ENCODE data around the gene SFXN5.
A peak's percentile ranks its signal among the peaks of the same experiment; 100 is the strongest.

Gene SFXN5

DNA sequence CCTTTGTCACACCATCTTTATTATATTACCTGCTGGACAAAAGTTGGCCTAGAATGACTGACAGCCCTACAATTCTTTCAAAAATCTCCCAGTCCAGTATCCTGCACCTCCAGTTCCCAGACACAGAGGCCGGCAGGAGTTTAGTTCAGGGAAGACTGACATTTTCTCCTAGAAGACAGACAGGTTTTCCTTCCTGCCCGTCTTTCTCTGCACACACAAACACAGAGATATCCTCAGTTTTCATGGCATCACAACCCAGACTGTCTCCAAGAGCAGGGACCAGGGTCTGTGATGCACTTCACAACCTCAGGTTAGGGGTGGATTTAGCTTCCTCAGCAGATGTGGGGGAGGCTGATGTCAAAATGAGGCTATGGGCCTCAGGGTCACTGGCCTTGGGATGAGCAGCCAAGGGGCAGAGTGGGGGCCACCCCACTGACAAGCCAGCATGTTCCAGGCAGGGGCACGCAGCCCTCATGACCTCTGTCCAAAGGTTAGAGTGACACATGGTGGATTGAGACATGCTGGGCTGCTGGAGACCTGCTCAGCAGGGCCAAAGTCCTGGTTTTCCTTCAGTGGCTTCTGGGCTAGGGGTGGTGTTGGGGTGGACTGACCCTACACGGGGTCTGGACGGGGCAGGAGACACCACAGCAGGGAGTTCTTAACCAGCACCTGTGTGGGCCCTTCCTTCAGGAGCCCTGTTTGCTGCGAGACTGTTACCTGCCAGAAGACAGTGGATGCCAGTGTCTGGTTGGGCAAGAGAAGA, 70.5 kb downstream of the SFXN5 start:
- H3K4me3 ChIP-seq, result no peak overlapping the region
- TF ChIP-seq, protein P1, sequence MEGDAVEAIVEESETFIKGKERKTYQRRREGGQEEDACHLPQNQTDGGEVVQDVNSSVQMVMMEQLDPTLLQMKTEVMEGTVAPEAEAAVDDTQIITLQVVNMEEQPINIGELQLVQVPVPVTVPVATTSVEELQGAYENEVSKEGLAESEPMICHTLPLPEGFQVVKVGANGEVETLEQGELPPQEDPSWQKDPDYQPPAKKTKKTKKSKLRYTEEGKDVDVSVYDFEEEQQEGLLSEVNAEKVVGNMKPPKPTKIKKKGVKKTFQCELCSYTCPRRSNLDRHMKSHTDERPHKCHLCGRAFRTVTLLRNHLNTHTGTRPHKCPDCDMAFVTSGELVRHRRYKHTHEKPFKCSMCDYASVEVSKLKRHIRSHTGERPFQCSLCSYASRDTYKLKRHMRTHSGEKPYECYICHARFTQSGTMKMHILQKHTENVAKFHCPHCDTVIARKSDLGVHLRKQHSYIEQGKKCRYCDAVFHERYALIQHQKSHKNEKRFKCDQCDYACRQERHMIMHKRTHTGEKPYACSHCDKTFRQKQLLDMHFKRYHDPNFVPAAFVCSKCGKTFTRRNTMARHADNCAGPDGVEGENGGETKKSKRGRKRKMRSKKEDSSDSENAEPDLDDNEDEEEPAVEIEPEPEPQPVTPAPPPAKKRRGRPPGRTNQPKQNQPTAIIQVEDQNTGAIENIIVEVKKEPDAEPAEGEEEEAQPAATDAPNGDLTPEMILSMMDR (IDR thresholded peaks at IDR 0.05), result no peak
- peak; percentile 58 for DNase-seq (ENCODE audit: low spot score)
- no peak overlapping the region for H3K27ac ChIP-seq

DNA sequence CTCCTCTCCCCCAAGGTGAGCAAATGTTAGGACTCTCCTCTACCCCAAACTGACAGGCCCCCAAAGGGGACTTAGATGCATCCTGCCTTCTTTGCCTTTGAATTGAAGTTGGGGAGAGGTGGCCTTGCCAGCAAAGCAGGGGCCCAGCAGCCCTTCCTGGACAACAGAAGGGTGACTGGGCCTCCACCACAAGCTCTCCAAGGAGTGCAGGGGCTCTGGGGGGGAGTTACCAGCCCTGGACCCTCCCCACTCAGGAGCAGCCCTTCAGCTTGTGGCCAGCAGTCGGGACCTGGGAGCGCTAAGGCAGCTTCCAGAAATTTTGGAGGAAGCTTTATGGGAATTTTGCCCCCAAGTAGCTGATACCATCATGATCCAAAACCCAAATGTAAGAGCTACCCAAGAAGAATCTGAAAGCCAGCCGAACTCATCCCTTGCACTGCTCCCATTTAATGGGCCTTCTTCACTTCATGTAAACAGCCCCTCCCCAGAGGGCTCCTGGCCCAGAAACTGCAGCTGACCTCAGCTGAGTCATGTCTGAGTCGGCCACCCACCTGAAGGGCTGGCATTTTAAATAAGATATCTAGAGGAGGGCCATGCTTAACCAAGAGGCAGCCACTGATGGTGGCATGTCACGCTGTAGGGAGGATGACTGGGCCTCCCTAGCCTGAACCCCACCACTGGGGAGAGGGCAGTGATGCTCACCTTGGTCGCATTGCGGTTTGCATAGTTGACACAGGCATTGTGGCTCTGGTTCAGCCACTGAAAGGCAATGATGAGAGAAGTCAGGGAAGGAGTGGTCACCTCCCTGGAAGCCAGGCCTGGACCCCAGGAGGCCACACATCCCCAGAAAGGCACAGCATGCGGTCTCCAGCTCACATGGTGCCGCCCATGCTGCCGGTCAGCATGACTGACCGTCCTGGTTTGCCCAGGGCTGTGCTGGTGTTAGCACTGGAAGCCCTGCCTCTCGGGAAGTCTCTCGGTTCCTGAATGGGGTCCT, 71.5 kb downstream of the SFXN5 start:
- TF ChIP-seq, protein P1 (IDR thresholded peaks at IDR 0.05), result no peak
- no peak overlapping the region for H3K4me3 ChIP-seq
- peak; percentile 38 for DNase-seq (ENCODE audit: low spot score)
- no peak overlapping the region for H3K27ac ChIP-seq

DNA sequence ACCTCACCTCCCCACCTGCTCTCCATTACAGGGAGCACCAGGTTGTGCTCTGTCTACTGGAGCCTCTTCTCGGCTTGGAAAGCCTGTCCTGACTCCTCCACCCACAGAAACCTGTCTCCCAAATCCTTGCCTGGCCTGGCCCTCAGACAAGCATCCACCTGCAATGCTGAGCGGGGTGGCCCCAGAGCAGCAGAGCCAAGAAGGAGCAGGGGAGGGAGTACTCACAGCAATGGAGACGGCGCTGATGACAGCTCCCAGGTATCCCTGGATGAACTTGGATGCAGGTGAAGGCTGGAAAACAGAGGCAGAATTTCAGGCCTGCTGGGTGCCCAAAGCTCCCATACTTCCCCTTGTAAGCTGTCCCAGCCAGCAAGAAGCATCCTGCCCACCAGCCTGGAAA, 72.8 kb downstream of the SFXN5 start:
- TF ChIP-seq, protein P1 (IDR thresholded peaks at IDR 0.05), result no peak
- H3K27ac ChIP-seq, result no peak overlapping the region
- no peak overlapping the region for H3K4me3 ChIP-seq
- DNase-seq (ENCODE audit: low spot score), result peak; percentile 53

DNA sequence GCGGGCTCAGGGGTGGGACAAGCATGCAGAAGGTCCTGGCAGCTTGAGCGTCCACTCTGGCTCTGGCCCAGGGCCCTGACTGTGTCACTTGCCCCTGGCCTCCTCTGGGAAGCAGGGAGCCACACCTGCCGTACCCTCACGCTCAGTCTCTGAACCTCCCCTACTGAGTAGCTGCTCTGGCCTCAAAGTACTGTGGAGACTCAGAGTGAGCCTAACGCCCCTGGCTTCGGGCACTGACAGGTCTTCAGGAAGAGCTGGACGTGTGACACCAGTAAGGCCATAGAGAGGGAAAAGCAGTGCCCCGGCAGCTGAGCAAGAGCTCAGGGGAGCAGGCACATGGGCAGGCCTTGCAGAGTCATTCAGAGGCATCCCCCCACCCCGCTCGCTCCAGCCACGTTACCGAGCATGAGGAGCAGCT, 73.3 kb downstream of the SFXN5 start:
- TF ChIP-seq, protein P1 (IDR thresholded peaks at IDR 0.05), result no peak
- DNase-seq (ENCODE audit: low spot score), result peak; percentile 50
- Histone ChIP-seq H3K27ac (no peak overlapping the region), H3K4me3 (no peak overlapping the region)

DNA sequence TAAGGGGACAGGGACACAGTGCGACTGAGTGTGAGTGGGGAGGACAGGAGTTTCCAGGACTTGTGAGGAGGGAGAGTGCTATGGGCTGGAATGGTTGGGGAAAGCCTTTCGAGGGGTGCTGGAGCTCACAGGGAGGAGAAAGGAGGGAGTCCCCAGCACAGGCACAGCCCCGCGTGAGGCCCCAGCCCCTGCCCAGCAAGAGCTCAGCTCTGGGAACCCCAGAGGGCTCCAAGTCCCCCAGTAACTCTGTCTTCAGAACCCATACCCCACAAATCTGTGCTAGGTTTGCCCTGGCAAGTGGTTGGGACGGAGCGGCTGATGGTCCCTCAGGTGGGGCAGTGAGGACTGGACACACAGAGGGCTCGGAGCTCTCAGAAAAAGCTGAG, 75.4 kb downstream of the SFXN5 start:
- no peak overlapping the region for H3K27ac ChIP-seq
- TF ChIP-seq, protein P1 (IDR thresholded peaks at IDR 0.05), result no peak
- H3K4me3 ChIP-seq, result no peak overlapping the region
- no peak for DNase-seq (ENCODE audit: low spot score)

DNA sequence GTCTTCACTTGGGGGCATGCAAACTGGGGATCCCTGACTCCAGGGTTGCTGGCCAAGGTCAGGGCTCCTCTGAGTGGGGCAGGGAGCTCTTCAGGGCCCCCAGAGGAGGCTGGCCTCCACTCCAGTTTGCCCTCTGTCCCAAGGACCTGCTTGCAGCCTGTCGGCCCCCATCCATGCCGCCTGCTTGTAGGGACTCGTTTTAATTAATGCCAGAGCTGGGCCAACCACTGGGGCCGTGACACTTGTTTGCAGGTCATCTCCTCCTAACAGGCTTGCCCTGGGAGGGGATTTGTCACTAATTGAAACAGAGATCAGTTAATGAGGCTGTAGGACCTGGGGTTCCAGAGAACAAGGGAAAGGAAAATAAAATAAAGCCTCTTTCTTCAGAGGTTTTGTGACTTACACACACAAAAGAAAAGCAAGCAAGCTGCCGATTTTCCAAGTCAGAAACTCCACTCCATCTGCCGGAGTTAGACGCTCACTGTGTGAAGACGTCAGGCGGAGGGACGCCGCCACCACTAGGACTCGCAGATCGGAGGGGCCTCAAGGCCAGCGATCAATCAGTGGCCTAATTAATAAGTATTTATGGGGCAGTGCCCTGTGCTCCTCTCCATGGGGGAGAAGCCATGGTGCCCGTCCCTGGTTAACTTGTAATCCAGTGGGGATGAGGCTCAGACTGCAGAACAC, 75.9 kb downstream of the SFXN5 start:
- TF ChIP-seq, protein P1 (IDR thresholded peaks at IDR 0.05), result no peak
- peak; percentile 50 for DNase-seq (ENCODE audit: low spot score)
- Histone ChIP-seq H3K4me3 (no peak overlapping the region), H3K27ac (no peak overlapping the region)
